Hepatic stellate cell (primary cell): ENCODE results near the gene FIP1L1.
A peak's percentile ranks its signal among the peaks of the same experiment; 100 is the strongest.
"Not testable (repeated sequence)": the region's sequence is repeated elsewhere in the genome, so short reads cannot be mapped to it uniquely, and the experiment has no call there.

Experiments used
- DNase-seq: peaks from one replicate; pipeline ENCODE4 v3.0.0; 2011; ENCODE audit warnings: low spot score

FIP1L1 gene

GRCh38 chr4:53378171-53378482, 686 bp downstream of the FIP1L1 start:
- DNase-seq: no peak

GRCh38 chr4:53380221-53380620, 2.8 kb downstream of the FIP1L1 start:
- no peak for DNase-seq

DNA sequence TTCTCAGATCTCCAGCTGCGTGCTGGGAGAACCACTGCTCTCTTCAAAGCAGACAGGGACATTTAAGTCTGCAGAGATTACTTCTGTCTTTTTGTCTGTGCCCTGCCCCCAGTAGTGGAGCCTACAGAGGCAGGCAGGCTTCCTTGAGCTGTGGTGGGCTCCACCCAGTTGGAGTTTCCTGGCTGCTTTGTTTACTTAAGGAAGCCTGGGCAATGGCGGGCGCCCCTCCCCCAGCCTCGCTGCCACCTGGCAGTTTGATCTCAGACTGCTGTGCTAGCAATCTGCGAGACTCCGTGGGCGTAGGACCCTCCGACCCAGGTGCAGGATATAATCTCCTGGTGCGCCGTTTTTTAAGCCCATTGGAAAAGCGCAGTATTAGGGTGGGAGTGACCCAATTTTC, 32.0 kb downstream of the FIP1L1 start:
- not testable (repeated sequence) for DNase-seq

GRCh38 chr4:53419208-53419607, 41.8 kb downstream of the FIP1L1 start:
- DNase-seq: no peak

- no peak for DNase-seq
Observed at GRCh38 chr4:53421791-53422190, 44.4 kb downstream of the FIP1L1 start.

GRCh38 chr4:53422367-53422766, 44.9 kb downstream of the FIP1L1 start:
- DNase-seq: no peak

- no peak for DNase-seq
Observed at GRCh38 chr4:53424280-53424679, 46.8 kb downstream of the FIP1L1 start.

- DNase-seq: no peak
Observed at GRCh38 chr4:53427366-53427765, 49.9 kb downstream of the FIP1L1 start.

GRCh38 chr4:53431052-53431451, 53.6 kb downstream of the FIP1L1 start:
- no peak for DNase-seq

- DNase-seq: no peak
Observed at GRCh38 chr4:53432528-53433424, 55.3 kb downstream of the FIP1L1 start.

DNA sequence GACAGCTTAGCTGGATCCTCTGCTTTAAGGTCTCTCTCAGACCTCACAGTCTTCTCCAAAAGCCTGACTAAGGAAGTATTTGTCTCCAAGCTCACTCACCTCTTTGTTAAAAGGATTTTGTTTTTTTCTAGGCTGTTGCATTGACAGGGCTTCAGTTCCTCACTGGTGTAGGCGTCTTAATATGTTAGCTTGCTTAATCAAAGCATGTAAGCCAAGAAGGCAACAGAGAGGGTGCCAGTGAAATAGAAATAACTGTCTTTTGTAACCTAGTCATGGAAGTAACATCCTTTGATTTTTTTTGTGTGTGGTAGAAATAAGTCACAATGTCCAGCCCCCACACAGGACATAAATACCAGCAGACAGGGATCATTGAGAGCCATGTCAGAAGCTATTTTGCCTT, 58.8 kb downstream of the FIP1L1 start:
- no peak for DNase-seq

DNA sequence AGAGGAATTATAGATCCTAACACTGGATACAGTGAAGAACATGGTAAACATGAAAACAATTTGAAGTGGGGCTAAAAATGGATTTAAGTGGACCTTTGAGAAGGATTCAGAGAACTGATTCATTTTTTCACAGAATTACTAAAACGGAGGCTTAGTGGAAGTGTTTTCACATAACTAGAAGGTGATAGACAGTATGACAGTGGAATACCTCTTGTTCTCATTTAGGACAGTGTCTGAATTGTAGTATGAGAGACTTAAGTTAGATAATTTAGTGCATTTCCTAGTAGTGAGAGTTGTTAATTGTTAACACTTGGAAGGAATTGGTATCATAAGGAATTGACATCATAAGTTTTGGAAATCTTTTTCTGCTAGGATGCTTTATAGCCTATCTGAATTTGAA, 64.1 kb downstream of the FIP1L1 start:
- no peak for DNase-seq

DNA sequence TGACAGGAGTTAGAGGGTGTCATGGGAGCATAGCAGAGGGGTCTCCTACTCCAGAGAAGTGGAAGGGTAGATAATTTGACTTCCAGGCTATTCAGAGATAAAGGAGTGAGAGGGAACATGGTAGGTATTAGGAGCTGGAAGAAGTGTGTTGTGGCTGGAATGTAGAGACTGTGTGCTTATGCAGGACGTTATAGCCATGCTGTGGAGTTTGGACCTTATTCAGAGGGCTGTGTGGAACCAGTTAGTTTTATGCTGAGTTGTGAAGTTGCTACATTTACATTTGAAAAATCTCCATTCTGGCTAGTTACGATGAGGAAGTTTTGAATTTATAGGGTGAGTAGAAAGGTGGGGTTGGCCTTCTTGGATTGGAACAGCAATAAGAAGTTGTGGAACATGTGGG, 67.5 kb downstream of the FIP1L1 start:
- DNase-seq: no peak

- no peak for DNase-seq
Observed at GRCh38 chr4:53450773-53451172, 73.3 kb downstream of the FIP1L1 start.

GRCh38 chr4:53453385-53453784, 75.9 kb downstream of the FIP1L1 start:
- no peak for DNase-seq

GRCh38 chr4:53455766-53456165, 78.3 kb downstream of the FIP1L1 start:
- DNase-seq: no peak

- DNase-seq: no peak
Observed at GRCh38 chr4:53456178-53456577, 78.7 kb downstream of the FIP1L1 start.

DNA sequence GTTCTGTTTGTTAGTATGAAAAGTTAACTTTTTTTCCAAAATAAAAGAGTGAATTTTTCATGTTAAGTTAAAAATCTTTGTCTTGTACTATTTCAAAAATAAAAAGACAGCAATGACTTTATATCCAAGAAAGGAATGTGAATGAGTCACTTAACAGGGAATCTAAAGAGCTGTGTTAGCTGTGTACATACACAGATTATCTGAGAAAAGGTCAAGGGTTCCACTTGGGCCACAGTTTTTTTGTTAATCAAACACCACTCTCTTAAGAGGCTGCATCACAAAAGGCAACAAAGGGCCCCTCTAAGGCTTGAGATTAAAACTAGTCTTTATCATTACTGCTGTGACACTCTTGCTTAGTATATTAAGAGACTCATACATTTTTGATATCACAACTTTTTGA, 82.1 kb downstream of the FIP1L1 start:
- DNase-seq: peak; percentile 8

DNA sequence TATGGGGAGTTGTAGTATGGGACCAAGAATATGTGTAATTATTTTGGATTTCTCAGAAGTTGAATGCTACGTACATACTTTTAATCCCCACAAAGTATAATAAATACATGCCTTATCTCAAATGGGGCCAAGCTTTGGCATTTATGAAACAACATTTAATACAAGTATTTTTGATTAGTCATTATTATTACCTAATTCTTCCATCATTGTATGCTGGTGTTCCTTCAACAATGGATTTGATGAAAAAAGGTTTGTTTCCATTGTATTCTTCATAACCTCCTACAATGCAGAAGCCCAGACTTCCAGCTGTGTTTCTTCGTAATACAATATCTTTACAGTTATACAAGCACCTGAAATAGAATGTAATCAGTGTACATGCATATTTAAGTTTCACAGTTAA, 83.8 kb downstream of the FIP1L1 start:
- no peak for DNase-seq

DNA sequence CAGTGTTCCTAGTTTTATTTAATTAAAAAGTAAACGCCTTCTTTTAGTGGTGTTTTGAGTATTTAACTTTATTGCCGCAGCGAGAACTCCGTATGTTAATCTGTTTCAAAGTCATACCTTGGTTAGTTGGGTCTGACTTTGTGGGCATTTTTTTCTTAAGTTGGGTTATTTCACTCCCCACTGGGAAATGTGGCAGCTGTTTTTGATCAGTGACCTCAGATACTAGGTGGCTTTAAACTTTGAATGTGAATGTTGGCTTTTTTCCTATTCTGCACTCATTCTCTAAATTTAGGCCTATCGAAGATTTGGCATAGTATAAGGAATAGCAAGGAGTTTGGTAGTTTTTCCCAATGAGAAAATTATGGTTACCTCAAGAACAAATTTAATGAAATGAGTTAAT, 85.9 kb downstream of the FIP1L1 start:
- no peak for DNase-seq

DNA sequence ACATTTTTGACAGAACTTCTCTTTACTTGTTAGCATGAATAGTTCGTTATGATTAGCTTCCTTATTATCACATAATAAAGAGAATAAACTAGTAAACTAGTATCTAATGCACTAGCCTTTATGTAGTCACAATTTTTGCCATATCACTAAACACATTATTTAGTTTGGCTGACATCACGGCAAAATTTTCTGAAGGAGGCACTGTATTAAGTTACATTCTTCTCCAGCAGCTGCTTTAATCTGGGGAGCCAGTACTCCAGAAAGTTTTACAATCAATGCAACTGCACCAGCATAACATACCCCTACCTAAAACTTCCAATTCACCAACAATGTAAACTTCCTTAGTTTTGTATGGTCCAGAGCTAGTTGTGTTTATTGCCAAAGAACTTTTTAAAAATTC, 87.8 kb downstream of the FIP1L1 start:
- no peak for DNase-seq

- DNase-seq: no peak
Observed at GRCh38 chr4:53465891-53466290, 88.5 kb downstream of the FIP1L1 start.

- DNase-seq: not testable (repeated sequence)
Observed at GRCh38 chr4:53466576-53466975, 89.1 kb downstream of the FIP1L1 start.
